Pons (tissue), 1 donor: ENCODE measurements around the gene GUCA2B.

ENCODE experiments used
- DNase-seq: peaks from one replicate; pipeline ENCODE4 v3.0.0-alpha.2; 2016; ENCODE audit warnings: low spot score

The GUCA2B gene

DNA sequence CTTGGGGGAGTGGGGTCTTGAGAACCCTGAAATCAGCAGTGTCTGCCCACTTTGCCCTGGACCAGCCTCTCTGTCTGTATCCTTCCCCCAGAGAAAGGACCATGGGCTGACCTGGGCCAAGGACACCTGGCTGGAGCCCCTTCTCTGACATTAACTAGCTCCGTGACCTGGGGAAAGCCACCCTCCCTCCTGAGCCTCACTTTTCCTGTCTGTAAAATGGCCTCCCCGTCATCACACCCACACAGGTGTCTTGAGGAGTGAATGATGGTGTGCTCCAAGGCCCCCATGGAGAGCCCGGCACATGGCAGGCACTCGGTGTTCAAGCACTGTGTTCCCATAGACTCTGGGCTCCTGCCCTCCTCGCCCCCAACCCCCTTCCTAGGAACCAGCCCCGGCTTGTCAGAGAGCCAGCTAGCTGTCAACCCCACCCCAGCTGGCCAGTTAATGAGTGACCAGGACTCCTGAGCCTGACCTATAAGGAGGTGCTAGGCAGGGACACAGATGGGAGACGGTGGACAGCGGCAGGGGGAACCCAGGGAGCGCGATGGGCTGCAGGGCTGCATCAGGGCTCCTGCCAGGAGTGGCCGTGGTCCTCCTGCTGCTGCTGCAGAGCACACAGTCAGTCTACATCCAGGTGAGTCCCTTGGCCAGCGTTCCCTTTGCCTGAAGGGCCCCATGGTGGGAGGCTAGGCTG lies at the start of gene GUCA2B:
TSS of gene GUCA2B (plus strand) at position 504 of the 694 bp plus-strand sequence. CDS start at position 545, 41 bp downstream.
- DNase-seq: no peak

DNA sequence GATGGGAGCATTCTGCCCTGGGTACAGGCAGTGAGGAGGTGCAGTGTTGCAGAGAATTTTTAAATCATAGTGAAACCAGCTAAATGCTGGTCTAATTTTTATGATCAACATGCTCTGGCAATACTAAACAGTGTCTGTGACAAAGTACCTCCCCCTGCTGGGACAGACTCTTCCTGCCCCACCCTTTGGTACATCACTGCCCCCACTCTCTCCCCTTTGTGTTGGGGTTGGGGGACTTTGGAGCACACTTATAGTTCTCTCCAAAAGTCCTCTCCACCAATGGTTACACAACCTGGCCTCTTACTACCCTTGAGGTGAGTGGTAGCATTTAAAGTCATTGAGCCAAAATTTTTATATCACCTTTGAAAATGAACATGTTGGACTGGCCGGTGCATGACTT lies 48.2 kb upstream of the GUCA2B start:
- DNase-seq: no peak

DNA sequence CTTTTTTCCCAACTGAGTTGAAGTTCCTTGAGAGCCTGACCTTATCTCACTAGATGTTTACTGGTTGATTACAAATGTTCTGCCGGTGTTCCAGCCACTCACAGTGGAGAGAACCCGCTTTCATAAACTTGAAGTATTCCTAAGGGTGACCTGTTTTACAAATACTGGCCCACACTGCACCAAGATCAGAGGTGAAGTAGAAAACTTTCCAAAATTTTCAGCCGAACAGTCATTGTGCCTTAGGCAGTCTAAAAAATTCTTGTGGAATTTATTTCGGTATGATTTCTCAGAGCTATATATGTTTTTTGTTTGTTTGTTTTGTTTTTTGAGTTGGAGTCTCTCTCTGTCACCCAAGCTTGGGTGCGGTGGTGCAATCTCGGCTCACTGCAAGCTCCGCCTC lies 44.9 kb upstream of the GUCA2B start:
- no peak for DNase-seq

DNA sequence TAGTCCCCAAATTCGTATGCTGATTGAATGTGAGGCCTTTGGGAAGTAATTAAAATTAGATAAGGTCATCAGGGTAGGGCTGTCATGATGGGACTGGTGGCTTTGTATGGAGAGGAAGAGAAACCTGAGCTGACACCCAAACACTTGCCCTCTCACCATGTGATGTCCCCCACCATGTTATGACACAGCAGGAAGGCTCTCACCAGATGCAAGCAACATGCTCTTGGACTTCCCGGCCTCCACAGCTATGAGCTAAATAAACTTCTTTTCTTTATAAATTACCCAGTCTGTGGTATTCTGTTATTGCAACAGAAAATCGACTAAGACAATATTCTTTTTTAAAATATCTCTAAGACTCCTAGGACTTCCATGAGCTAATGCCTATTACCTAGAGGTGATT lies 43.6 kb upstream of the GUCA2B start:
- DNase-seq: no peak

DNA sequence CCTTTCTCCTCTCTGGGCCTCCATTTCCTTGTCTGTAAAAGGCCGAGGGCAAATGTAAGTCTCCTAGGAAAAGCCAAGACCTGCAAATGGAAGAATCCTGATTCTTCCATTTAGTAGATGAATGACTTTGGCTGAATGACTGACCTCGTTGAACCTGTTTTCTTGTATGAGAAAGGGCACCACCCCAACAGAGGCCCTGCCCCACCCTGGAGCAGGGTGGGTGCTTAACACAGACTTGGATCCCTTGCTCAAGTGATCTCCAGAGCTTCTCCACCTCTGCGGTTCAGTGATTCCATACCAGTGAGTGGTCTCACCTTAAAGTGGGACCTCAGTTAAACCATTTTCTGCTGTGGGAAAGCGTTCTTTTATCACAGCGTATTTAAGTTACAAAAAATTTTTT lies 39.0 kb upstream of the GUCA2B start:
- DNase-seq: no peak

DNA sequence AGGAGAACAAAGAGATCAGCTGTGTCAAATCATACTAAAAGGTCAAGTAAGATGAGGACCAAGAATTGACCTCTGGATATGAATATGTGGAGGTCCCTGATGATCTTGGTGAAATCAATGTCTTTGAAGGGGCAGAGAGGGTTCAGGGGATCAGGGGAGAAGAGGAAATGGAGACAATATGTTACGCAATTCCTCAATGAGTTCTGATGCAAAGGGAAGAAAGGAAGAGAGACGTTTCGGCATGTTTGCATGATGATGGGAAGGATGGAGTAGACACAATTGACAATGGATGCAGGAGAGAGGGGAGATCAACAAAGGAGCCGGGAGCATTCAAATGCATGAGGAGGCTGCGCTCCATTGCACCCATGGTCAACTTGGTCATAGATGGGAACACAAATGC lies 36.0 kb upstream of the GUCA2B start:
- DNase-seq: no peak

DNA sequence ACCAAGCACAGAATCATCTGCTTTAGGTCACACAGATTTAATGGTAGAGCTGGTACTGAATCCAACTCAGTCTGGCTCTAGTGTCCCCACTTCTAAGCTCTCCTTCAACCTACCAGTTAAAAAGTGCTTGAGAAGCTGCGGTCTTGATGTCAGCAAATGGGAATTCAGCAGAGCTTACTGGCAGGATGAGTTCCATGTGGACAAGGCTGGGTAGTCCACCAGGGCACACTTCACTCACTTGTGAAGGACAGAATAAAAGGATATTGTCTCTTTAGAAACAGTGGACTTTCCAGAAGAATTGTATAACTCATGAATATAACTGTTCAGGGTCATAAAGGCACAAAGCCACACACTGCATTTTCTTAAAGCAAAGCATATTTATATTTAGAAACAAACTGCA lies 35.1 kb upstream of the GUCA2B start:
- no peak for DNase-seq

DNA sequence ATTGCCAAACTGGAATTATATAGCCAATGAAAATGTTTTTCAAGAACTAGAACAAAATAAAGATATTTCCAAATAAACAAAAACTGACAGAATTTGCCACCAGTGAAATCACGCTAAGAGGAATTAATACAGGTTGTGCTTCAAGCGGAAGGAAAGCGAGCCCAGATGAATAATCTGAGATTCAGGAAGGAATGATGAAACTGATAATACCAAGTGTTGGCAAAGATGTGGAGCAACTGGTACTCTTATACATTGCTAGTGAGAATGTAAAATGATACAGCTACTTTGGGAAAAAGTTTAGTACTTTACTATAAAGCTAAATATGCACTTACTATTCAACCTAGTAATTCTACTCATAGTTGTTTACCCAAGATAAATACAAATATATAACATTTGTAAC lies 30.8 kb upstream of the GUCA2B start:
- DNase-seq: no peak

DNA sequence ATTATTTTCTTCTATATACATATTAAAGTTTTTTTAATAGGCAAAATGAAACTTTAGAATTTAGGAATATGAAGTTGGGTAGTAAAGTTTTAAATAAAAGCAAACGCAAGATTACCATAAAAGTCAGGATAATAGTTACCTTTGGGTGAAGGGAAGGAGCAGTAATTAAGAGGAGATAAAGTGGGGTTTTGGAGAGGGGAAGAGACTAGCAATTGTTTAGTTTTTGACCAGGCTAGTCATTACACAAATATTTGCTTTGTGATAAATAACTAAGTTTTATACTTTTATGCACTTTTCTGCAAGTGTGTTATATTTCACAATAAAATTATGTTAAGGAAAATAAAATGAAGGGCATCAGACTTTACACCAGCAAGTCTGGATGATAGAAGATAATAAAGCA lies 27.7 kb upstream of the GUCA2B start:
- no peak for DNase-seq

DNA sequence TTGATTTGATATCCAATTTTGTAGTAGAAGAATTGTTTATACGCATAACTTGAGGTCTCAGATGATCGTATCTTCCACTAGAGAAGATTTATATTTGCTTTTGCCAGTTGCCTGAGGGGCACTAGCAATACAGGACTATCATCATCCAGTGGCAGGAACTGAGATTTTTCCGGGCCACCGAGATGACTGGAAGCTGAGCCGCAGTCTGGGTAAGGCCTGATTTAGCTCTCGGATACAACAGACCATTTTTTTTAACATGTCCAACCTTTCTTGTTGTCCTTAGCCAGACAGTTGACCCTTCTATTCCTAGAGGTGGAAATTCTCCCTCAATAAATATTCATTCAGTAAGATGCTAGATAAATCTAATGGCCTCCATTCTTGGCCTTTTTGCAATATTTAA lies 25.4 kb upstream of the GUCA2B start:
- no peak for DNase-seq

DNA sequence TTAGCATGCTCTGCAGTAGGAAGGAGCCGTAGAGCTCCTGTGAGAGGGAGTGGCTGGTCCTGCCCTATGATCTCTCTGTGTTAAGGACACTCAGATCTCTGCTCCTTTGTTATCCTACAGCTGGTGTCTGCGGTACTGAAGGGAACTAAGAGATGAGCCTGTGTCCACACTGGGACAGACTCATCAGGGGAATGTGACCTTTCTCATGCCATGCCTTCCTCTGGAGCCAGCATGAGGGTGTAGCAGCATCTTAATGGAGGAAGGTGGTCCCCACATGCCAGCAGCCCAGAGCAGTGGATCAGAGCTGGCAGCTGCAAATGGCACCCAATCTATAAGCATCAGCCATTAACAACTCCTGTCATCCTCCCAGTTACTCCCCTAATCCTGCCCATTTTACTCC lies 24.7 kb upstream of the GUCA2B start:
- no peak for DNase-seq

DNA sequence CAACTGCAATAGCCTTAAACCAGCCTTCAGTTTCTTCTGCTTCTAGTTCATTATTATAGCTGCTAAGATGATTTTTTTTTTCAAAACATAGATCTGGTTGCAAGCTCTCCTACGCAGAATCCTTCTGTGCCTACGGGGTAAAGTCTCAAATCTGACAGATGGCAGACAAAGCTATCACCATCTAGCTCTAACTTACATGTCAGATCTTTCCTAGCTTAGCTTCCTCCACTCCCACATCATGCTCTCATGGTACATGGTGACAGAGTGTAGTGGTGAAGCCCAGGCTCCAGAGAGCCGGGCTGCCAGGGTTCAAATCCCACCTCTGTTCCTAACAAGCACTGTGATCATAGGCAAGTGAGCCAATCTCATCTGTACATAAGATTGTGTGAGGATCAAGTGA lies 24.2 kb upstream of the GUCA2B start:
- DNase-seq: no peak

DNA sequence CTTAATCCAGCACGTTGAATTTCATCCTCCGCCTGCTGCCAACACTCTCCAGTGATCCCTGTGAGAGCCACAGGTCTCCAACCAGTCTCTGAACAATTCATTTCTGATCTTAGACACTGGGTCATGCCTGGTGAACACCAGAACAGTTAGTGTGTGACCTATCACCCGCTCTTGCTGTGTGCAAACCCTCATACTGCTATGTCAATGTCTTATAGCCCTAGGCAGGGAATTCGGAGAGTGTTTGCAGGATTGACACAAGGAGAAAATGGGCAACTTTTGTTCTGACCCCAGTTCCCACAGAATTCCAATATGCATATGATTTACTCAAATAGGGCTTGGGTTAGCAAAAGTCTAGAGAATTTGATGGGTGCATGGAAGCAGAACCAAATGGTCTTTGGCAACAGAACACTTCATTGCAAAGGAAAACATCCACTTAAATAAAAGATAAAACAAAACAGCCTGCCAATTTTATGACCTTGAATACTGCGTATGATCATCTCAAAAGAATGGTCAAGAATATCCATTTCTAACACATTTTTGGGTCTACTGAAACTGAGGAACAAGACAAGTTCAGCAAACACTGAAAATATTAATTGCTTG lies 23.0 kb upstream of the GUCA2B start:
- no peak for DNase-seq

DNA sequence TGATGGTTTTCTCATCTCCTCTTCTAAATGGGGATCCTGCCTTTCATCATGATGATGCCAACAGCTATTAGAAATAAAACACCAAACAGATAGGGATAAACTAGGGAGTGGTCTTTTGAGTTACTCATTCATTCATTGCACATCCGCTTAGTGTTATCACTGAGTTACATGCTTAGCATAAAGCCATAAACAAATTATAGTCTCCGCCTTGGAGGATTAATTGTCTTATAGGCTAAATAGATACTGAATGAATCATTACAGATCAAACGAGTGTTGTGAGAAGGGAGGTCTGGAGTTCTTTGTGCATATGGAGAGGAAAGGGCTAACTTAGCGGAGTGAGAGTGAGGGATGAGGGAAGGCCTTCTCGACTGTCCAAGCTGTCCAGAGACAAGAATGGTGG lies 19.8 kb upstream of the GUCA2B start:
- no peak for DNase-seq

DNA sequence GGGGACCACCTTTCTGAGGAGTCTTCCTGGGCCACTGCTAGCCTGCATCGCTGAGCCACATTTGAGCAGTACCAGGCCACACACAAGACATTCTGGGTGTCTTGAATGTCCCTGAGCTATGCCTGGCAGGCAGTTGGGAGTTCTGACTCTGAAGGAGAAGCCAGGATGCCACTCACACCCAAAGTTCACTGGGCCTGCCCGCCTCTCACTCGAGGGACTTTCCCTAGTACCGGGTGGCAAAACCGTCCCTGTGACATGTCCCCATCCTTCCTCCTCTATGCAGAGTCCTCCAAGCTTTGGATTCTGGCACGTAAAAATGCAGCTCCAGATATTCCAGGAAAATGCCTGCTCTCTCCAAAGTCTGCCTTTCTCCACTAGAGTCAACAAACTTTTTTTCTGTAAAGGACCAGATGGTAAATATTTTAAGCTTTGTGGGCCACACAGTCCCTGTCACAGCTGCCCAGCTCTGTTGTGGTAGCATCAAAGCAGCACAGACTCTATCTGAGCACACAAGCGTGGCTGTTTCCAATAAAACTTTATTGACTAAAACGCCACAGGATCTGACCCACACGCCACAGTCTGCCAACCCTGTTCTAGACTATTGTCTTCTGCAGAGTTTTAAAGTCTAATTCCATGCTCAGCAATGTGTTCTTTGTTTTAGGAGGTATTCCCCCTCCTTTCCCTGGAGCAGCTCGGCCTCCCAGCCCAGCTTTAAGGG lies 19.2 kb upstream of the GUCA2B start:
- no peak for DNase-seq

DNA sequence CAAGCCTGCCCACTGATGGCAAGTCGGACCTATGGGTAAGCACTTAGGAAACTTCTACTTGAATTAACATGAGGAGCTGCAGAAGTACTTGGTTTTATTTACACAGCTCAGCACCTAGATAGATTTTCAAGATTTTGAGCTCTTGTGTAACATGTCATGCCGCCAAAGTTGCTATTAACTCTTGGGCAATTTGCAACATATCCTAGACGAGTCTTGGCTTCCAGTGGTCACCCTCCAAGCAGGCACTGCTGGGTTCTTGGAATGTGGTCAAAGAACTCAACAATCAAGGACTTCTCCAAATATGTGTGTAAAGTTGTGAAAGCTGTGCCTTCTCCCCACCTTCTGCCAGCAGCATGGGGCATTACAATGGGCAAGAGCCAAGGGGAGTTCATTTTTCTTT lies 17.8 kb upstream of the GUCA2B start:
- DNase-seq: no peak

DNA sequence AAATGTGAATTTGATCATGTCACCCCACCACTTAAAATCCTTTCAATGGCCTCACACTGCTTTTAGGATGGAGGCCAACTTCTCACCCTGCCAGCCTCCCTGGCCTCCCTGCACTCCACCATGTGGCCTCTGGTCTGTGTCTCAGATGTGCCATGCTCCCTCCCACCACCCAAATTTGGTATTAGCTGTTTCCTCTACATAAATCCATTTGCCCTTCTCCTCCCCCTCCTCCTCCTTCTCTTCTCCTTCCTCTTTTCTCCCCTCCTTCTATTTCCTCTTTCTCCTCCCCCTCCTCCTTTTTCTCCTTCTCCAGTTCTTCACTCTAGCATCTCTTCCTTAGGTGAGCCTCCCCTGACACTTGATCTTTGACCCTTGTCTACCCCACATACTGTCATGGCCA lies 16.7 kb upstream of the GUCA2B start:
- no peak for DNase-seq

DNA sequence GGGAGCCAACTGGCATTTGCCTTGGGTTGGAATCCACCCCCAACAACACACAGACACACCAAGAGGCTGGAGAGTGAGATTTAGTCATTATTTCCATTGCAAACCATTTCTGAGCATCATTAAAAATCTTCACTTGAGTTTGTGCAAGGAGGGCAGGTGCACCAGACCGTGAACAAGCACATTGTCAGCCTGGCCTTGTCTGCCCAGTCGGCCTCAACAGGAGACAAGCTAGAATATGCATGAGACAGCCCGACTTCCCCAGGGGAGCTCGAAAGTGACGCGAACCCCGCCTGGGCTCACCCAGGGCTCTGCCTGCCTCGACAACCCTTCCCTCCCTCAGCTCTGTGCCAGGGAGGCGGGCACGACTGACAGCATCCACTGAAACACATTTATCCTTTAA lies 15.4 kb upstream of the GUCA2B start:
- DNase-seq: no peak

DNA sequence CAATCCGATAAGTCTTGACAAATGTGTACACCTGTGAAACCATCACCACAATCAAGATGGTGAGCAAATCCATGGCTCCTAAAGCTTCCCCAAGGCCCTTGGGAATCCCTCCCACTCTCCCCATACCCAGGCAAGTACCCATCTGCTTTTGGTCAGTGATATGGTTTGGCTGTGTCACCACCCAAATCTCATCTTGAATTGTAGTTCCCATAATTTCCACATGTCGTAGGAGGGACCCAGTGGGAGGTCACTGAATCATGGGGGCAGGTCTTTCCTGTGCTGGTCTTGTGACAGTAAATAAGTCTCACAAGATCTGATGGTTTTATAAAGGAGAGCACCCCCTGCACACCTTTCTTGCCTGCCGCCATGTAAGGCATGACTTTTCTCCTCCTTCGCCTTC lies 14.6 kb upstream of the GUCA2B start:
- no peak for DNase-seq

DNA sequence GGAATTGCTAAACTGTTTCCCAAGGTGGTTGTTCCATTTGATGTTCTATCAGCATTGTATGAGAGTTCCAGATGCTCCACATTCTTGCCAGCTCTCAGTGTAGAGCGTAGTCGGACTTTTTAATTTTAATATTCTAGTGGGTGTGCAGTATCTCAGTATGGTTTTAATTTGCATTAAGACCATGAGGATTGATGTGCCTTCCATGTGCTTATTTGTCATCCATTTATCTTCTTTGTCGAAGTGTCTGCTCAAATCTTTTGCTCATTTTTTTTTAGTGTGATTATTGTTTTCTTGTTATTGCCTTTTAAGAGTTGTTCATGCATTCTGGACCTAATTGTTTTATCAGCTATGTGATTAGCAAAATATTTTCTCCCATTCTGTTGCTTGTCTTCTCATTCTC lies 13.8 kb upstream of the GUCA2B start:
- DNase-seq: no peak

DNA sequence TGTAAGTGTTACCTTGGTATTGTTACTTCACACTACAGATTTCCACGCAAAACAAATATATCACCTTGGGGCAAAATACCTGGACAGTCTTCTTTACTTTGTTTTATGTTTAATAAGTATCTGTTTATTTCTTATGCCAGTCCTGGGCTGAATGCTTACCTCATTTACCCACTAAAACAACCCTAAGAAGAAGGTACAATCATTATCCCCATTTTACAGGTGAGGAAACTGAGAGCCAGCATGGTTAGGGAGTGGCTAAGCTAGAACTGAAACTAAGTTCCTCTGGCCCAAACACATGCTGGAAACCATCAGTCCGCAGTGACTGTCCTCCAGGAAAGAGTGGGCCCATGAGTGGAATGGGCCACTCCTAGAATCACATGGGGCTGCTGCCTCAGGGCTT lies 13.0 kb upstream of the GUCA2B start:
- DNase-seq: no peak

DNA sequence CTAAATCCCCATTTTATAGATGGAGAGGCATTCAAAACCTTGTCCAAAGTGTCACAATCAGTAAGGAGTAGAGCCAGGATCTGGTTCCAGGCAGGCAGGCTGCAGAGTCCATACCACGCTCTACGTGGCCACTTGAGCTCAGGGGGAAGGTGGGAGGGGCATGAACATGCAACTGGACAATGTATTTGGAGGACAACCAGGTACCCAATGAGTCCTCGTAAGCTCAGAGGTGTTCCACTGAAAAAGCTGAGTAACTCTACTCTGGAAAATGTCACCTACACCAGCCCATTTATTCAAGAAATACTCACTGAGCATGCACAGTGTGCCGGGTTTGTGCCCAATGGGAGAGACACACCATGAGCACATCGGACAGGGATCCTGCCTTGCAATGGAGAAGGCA lies 11.2 kb upstream of the GUCA2B start:
- no peak for DNase-seq

DNA sequence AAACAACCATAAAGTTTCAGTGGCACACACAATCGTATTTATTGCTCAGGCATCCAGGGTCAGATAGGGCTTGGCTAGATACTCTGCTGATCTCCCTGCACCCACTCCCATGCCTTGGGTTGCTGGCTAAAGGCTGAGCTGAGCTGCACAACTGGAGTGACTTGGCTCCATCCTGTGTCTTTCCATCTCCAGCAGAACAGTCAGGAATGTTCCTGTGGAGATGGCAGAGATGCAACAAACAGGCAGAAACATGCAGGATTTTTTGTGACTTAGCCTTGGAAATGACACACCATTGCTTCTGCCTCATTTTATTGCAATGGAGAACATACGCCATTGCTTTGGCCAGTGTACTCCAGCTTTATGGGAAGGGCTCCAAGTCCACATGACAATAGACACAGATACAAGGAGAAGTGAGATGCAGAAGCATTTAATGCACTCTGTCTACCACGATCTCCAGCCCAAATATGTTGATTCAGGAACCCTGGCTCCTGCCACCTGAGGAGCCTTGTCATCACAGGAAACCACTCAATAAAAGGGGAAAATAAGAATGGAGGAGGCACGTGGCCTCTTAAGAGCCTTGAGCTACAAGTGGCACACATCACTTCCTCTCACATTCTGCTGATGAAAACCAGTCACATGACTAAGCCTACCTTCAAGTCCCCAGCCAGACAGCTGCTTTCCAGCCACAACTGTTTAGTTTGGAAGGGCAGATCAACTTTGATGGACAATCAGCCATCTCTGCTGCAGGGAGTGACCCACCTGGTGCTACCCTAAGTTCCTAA lies 10.1 kb upstream of the GUCA2B start:
- no peak for DNase-seq
